T-cell (primary cell): Measurements from ENCODE around the gene GULP1. TPM values are rescaled to one million over a fixed set of nuclear protein-coding genes. Genes with fewer than 3 reads are reported as not detected.

ENCODE experiments used
- ATAC-seq, 4 experiments: fragments of 200-7000 bp in 3 of 4; fragments of 150-1000 bp in 1 of 4; cut with Tn5 transposase; replicated peaks in 1 of 4; 1 replicate in 3 of 4; 2 replicates in 1 of 4; pipeline ENCODE4 v1.10.0; 2021; ENCODE audit warnings: moderate library complexity in 3 of 4, mild to moderate bottlenecking in 2 of 4, moderate number of reproducible peaks in 1 of 4
- CTCF ChIA-PET, 2 donors: fragments of 300-600 bp; sonication (Branson Sonifier 250); formaldehyde crosslinking; loops; one replicate each; lab custom pipeline; 2022; ENCODE audit warnings: antibody characterized with exemption in 2 of 2; lab: Charles Lee
- POLR2A ChIA-PET, 2 donors: fragments of 300-600 bp; sonication (Branson Sonifier 250); formaldehyde crosslinking; loops; one replicate each; lab custom pipeline; 2022; ENCODE audit warnings: antibody characterized with exemption in 2 of 2; lab: Charles Lee
- DNase-seq, 35 experiments: peaks; one replicate each; pipeline versions ENCODE4 v3.0.0 to v3.0.0-alpha.2; 2013 to 2023
- H3K27ac ChIP-seq: one replicate; pipeline ENCODE4 v1.5.1; 2013; ENCODE audit warnings: low read length
- H3K27me3 ChIP-seq, 2 experiments: replicated peaks in 1 of 2; 1 replicate in 1 of 2; 2 replicates in 1 of 2; pipeline versions ENCODE4 v1.6.1 to v1.7.0; 2013; ENCODE audit warnings: low read length in 1 of 2, mixed read lengths in 1 of 2; ENCODE audit not compliant: control insufficient read depth in 2 of 2, insufficient read depth in 2 of 2; ENCODE audit errors: extremely low read depth in 1 of 2
- H3K36me3 ChIP-seq, 2 donors: 1 replicate in 1 of 2; 2 replicates in 1 of 2; pipeline versions ENCODE4 v1.6.1 to v1.7.0; 2013; ENCODE audit warnings: low read length in 1 of 2; ENCODE audit not compliant: control insufficient read depth in 2 of 2, insufficient read depth in 1 of 2; ENCODE audit errors: extremely low read depth in 1 of 2
- H3K4me1 ChIP-seq, 2 experiments: 1 replicate in 1 of 2; 2 replicates in 1 of 2; pipeline versions ENCODE4 v1.6.1 to v1.7.0; 2013; ENCODE audit warnings: low read length in 2 of 2, mixed read lengths in 1 of 2; ENCODE audit not compliant: insufficient read depth in 2 of 2, control insufficient read depth in 1 of 2; ENCODE audit errors: extremely low read depth in 1 of 2
- H3K4me3 ChIP-seq, 2 donors: 1 replicate in 1 of 2; 2 replicates in 1 of 2; pipeline versions ENCODE4 v1.5.1 to v1.7.0; 2013; ENCODE audit warnings: mild to moderate bottlenecking in 2 of 2, low read length in 1 of 2, moderate library complexity in 1 of 2; ENCODE audit not compliant: control insufficient read depth in 1 of 2; ENCODE audit errors: extremely low read depth in 1 of 2
- H3K9me3 ChIP-seq: 2 replicates; pipeline ENCODE4 v1.7.0; 2013
- H3K27ac Mint-ChIP-seq, 2 donors: one replicate each; pipeline ENCODE4 v1.8.0; 2020 to 2021; ENCODE audit warnings: mild to moderate bottlenecking in 2 of 2, mixed read lengths in 2 of 2
- H3K27me3 Mint-ChIP-seq, 2 donors: one replicate each; pipeline ENCODE4 v1.8.0; 2021 to 2022; ENCODE audit warnings: mixed read lengths in 2 of 2
- H3K36me3 Mint-ChIP-seq: one replicate; pipeline ENCODE4 v1.8.0; 2021; ENCODE audit warnings: mixed read lengths
- H3K4me1 Mint-ChIP-seq, 3 donors: one replicate each; pipeline ENCODE4 v1.8.0; 2020 to 2022; ENCODE audit warnings: mixed read lengths in 3 of 3, mild to moderate bottlenecking in 1 of 3
- H3K4me3 Mint-ChIP-seq, 3 donors: one replicate each; pipeline ENCODE4 v1.8.0; 2020 to 2022; ENCODE audit warnings: mild to moderate bottlenecking in 3 of 3, mixed read lengths in 3 of 3, moderate library complexity in 3 of 3
- H3K9me3 Mint-ChIP-seq, 3 donors: one replicate each; pipeline ENCODE4 v1.8.0; 2020 to 2022; ENCODE audit warnings: mixed read lengths in 3 of 3
- WGBS: methylation state at CpG from one replicate; pipeline ENCODE4 v1.1.5; 2013; ENCODE audit warnings: missing lambda C conversion rate; ENCODE audit not compliant: insufficient coverage; 5-methylcytosine and 5-hydroxymethylcytosine counted together
- total RNA-seq, 35 experiments: library from RNA in 6 of 35; stranded (reverse) in 6 of 35; fragments of 120-200 nt in 1 of 35; gene quantifications; one replicate each; pipeline versions ENCODE4 v1.2.1 to v1.2.4 and lab custom pipeline; 2013 to 2026

Gene GULP1
- total RNA-seq, 5 donors from 2014 or later (not counting 1 experiment from before 2014, with no cell fraction given): 0.13 to 0.47 (median 0.13) TPM; not detected in 2

DNA sequence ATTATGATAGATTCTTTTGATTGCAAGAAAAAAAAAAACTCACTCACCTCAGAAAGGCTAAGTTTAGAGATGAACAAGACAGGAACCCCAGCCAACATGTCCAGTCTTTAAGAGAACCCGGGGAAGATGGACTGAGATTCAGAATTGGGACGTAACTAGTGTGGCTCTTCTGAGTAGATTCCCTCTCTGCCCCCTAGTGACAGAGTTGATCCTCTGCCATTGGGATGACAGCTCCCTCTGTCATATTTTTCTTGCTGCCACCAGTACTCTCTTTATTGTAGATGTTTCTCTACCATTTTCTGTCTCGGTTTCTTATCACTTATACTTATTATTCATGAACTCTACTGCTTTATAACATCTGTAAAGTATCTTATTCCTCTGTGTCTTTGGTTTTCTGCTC lies 77.7 kb downstream of the GULP1 start:
- no peak overlapping the region for H3K4me3 Mint-ChIP-seq
- no peak overlapping the region for H3K27ac Mint-ChIP-seq
- H3K9me3 Mint-ChIP-seq: peaks cover 0 to 3% (median 0%) of the 10 kb centered on the region in 3 donors
- CTCF ChIA-PET: no interaction called here
- Histone ChIP-seq H3K4me3 (no peak overlapping the region), H3K27ac (no peak overlapping the region), H3K36me3 (no peaks in the 10 kb centered on the region), H3K4me1 (no peaks in the 10 kb centered on the region), H3K27me3 (no peaks in the 10 kb centered on the region), H3K9me3 (no peaks in the 10 kb centered on the region)
- H3K27me3 Mint-ChIP-seq: no peaks in the 10 kb centered on the region
- no CpG with 5 or more reads among the region's 3 CpGs for WGBS
- ATAC-seq: no peak
- H3K36me3 Mint-ChIP-seq: no peaks in the 10 kb centered on the region
- no peaks in the 10 kb centered on the region for H3K4me1 Mint-ChIP-seq
- POLR2A ChIA-PET: no interaction called here
- DNase-seq: peak in 1 of 35 experiments; percentile 10

- Histone ChIP-seq H3K4me3 (no peak overlapping the region), H3K27ac (no peak overlapping the region), H3K4me1 (no peaks in the 10 kb centered on the region), H3K36me3 (no peaks in the 10 kb centered on the region), H3K9me3 (no peaks in the 10 kb centered on the region), H3K27me3 (no peaks in the 10 kb centered on the region)
- Mint-ChIP-seq H3K4me1 (no peaks in the 10 kb centered on the region), H3K27ac (no peak overlapping the region), H3K36me3 (no peaks in the 10 kb centered on the region), H3K27me3 (no peaks in the 10 kb centered on the region), H3K4me3 (no peak overlapping the region), H3K9me3 (peaks cover 0 to 3% (median 0%) of the 10 kb centered on the region in 3 donors)
- WGBS: 96% methylated on average over 3 of the region's 5 CpGs
- ATAC-seq: no peak
- POLR2A ChIA-PET: no interaction called here
- DNase-seq: no peak
- CTCF ChIA-PET: interaction anchor here in 1 of 2 donors (0.7 kb wide), 1 partner anchor 1728 kb away, joined by 3 read pairs; no protein-coding TSS in a partner anchor
These were observed 86.8 kb downstream of the GULP1 start for GRCh38 chr2:188378371-188378950.

- H3K9me3 ChIP-seq: no peaks in the 10 kb centered on the region
- H3K27me3 ChIP-seq: no peaks in the 10 kb centered on the region
- ChIA-PET CTCF (no interaction called here), POLR2A (no interaction called here)
- H3K4me1 ChIP-seq: no peaks in the 10 kb centered on the region
- no peaks in the 10 kb centered on the region for H3K36me3 ChIP-seq
- H3K36me3 Mint-ChIP-seq: no peaks in the 10 kb centered on the region
- H3K4me1 Mint-ChIP-seq: no peaks in the 10 kb centered on the region
- H3K9me3 Mint-ChIP-seq: peaks cover 0 to 10% (median 5%) of the 10 kb centered on the region in 3 donors
- no peak overlapping the region for H3K27ac Mint-ChIP-seq
- WGBS: no CpG with 5 or more reads among the region's 3 CpGs
- no peak for ATAC-seq
- no peaks in the 10 kb centered on the region for H3K27me3 Mint-ChIP-seq
- no peak overlapping the region for H3K4me3 ChIP-seq
- H3K4me3 Mint-ChIP-seq: no peak overlapping the region
- no peak overlapping the region for H3K27ac ChIP-seq
- no peak for DNase-seq
These were observed 88.1 kb downstream of the GULP1 start for GRCh38 chr2:188379748-188380147.

DNA sequence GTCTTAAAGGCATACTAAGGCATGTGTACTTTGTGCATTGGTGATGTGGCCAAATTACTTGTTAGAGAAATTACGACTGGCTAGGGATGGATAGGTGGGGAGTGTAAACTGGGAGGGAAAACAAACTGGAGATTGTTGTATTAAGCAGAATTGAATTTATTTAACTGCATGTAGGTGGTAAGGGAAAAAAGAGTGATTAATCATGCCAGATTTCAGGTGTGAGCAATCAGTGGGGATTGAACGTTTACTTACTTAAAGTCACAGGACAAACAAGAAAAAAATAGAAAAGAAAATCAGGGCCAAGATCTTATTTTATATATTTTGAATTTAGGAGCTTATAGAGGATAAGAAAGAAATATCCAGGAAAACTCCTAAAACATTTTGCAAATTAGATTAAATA lies 88.6 kb downstream of the GULP1 start:
- Histone ChIP-seq H3K27ac (no peak overlapping the region), H3K4me1 (no peaks in the 10 kb centered on the region), H3K4me3 (no peak overlapping the region), H3K9me3 (no peaks in the 10 kb centered on the region), H3K36me3 (no peaks in the 10 kb centered on the region), H3K27me3 (no peaks in the 10 kb centered on the region)
- Mint-ChIP-seq H3K9me3 (peaks cover 0 to 10% (median 5%) of the 10 kb centered on the region in 3 donors), H3K27me3 (no peaks in the 10 kb centered on the region), H3K4me3 (no peak overlapping the region), H3K27ac (no peak overlapping the region), H3K4me1 (no peaks in the 10 kb centered on the region), H3K36me3 (no peaks in the 10 kb centered on the region)
- CTCF ChIA-PET: no interaction called here
- DNase-seq: no peak
- POLR2A ChIA-PET: no interaction called here
- 82% methylated on average over 2 of the region's 2 CpGs for WGBS
- ATAC-seq: no peak

DNA sequence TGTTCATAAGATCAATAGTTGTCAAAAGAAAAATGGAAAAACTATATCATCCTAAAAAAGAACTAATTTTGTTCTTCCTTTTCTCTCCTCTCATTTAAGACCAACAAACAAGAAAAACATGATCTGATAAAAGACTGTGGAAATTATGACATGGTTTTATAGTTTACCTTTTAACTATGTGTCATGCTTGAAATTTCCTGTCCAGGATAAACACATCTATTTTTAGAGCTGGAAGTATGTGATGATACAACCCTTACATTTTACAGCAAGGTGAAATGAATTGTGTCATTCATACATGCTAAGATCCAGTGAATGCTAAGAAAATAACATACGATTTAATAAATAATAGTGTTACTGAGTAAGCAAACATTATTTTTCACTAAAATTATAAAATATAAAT lies 89.9 kb downstream of the GULP1 start:
- no CpG with 5 or more reads among the region's 1 CpG for WGBS
- H3K36me3 Mint-ChIP-seq: no peaks in the 10 kb centered on the region
- no peaks in the 10 kb centered on the region for H3K4me1 Mint-ChIP-seq
- no peaks in the 10 kb centered on the region for H3K36me3 ChIP-seq
- no peak overlapping the region for H3K27ac ChIP-seq
- DNase-seq (no peak), ATAC-seq (no peak)
- no peak overlapping the region for H3K27ac Mint-ChIP-seq
- POLR2A ChIA-PET: no interaction called here
- H3K9me3 Mint-ChIP-seq: peaks cover 0 to 17% (median 12%) of the 10 kb centered on the region in 3 donors
- H3K4me1 ChIP-seq: no peaks in the 10 kb centered on the region
- H3K4me3 ChIP-seq: no peak overlapping the region
- H3K27me3 Mint-ChIP-seq: peaks cover 0 to 4% of the 10 kb centered on the region in 2 donors
- no peak overlapping the region for H3K4me3 Mint-ChIP-seq
- H3K27me3 ChIP-seq: no peaks in the 10 kb centered on the region
- no peaks in the 10 kb centered on the region for H3K9me3 ChIP-seq
- CTCF ChIA-PET: no interaction called here

GRCh38 chr2:188382107-188382506 lies 90.4 kb downstream of the GULP1 start:
- no peaks in the 10 kb centered on the region for H3K27me3 ChIP-seq
- Mint-ChIP-seq H3K27me3 (peaks cover 0 to 4% of the 10 kb centered on the region in 2 donors), H3K36me3 (no peaks in the 10 kb centered on the region), H3K27ac (no peak overlapping the region), H3K4me3 (no peak overlapping the region), H3K9me3 (peaks cover 0 to 17% (median 12%) of the 10 kb centered on the region in 3 donors), H3K4me1 (no peaks in the 10 kb centered on the region)
- CTCF ChIA-PET: no interaction called here
- no peaks in the 10 kb centered on the region for H3K9me3 ChIP-seq
- POLR2A ChIA-PET: no interaction called here
- H3K4me3 ChIP-seq: no peak overlapping the region
- WGBS: no CpG with 5 or more reads among the region's 2 CpGs
- no peak overlapping the region for H3K27ac ChIP-seq
- no peaks in the 10 kb centered on the region for H3K36me3 ChIP-seq
- DNase-seq (no peak), ATAC-seq (no peak)
- no peaks in the 10 kb centered on the region for H3K4me1 ChIP-seq
